Mammary epithelial cell (primary cell): Measurements from ENCODE around the gene KCNH5.

ENCODE experiments used
- CTCF ChIP-seq, 2 donors: IDR thresholded peaks in 1 of 2; conservative IDR thresholded peaks in 1 of 2; 2 replicates each; pipeline ENCODE4 v1.5.1; 2011 to 2012; ENCODE audit warnings: inconsistent platforms in 2 of 2, low read length in 2 of 2, mild to moderate bottlenecking in 2 of 2, control low read depth in 1 of 2, low read depth in 1 of 2; ENCODE audit not compliant: insufficient read depth in 1 of 2; ENCODE audit errors: extremely low read depth in 1 of 2
- EZH2 ChIP-seq: IDR thresholded peaks from 2 replicates; pipeline ENCODE4 v1.6.1; 2012; ENCODE audit warnings: low read length, inconsistent platforms, borderline replicate concordance

- no peak for TF ChIP-seq CTCF (conservative IDR thresholded peaks at IDR 0.05 in 1 of 2, IDR thresholded peaks at IDR 0.05 in 1 of 2; ENCODE audit: extremely low read depth in 1 of 2, insufficient read depth in 1 of 2, low read depth in 1 of 2, low read length in 2 of 2)
- TF ChIP-seq EZH2, result no peak
Observed at GRCh38 chr14:62934439-62934838, 110.8 kb downstream of the KCNH5 start.
